Pulmonary artery endothelial cell (primary cell): ENCODE results near the gene DEFB125. TPM values are rescaled to one million over a fixed set of nuclear protein-coding genes. Genes with fewer than 3 reads are reported as not detected.
"Not testable (repeated sequence)": the region's sequence is repeated elsewhere in the genome, so short reads cannot be mapped to it uniquely, and the experiment has no call there.

Source experiments
- DNase-seq: peaks from one replicate; pipeline ENCODE4 v3.0.0-alpha.2; 2011; ENCODE audit warnings: low read depth, low spot score
- total RNA-seq: library from RNA; depleted of rRNA; stranded (reverse); fragments of >200 nt; gene quantifications from 2 replicates; pipeline ENCODE4 v1.2.3, GENCODE V29; 2014

Gene DEFB125, protein sequence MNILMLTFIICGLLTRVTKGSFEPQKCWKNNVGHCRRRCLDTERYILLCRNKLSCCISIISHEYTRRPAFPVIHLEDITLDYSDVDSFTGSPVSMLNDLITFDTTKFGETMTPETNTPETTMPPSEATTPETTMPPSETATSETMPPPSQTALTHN
- not detected in 2 replicates for total RNA-seq

DNA sequence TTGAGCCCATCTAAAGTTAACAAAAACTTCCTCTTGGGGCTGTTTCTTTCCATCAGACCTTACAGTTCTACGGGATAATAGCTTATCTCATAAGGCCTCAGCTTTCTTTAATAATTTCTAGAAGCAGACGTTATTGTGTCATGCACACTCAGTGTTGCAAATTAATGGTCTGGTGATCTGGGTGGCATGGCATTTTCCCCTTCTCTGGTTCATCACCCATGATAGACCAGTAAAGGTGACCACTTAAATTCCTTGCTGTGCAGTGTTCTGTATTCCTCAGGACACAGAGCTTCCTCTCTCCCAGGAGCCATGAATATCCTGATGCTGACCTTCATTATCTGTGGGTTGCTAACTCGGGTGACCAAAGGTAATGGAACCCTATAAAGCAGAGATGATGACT lies at the start of gene DEFB125:
Gene DEFB125, plus strand, starts transcription at position 272 of the 400 bp plus-strand sequence. Its CDS starts 38 bp downstream, at position 310.
- no peak for DNase-seq

DNA sequence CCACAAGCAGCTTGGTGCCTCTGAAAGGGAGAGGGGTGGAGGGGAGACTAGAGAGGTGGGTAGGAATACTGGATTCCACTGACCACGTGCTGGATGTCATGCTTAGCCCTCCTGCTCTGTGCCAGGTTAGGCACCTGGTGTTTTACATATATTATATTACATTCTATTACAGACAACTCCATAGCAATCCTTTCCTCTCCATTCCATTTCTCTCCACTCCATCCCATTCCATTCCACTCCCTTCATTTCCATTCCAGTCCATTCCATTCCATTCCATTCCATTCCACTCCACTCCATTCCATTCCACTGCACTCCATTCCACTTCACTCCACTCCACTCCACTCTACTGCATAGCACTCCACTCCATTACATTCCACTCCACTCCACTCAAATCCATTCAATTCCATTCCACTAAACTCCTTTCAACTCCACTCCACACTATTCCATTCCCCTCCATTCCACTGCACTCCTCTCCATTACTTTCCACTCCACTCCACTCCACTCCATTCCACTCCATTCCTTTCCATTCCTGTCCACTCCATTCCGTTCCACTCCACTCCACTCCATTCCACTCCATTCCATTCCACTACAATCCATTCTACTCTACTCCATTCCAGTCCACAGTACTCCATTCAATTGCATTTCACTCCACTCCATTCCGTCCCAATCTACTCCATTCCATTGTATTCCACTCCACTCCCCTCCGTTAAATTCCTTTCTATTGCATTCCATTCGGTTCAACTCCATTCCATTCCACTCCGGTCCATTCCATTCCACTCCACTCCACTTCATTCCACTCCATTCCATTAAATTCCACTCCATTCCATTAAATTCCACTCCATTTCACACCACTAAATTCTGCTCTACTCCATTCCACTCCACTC lies 27.2 kb upstream of the DEFB125 start:
- DNase-seq, result no peak

DNA sequence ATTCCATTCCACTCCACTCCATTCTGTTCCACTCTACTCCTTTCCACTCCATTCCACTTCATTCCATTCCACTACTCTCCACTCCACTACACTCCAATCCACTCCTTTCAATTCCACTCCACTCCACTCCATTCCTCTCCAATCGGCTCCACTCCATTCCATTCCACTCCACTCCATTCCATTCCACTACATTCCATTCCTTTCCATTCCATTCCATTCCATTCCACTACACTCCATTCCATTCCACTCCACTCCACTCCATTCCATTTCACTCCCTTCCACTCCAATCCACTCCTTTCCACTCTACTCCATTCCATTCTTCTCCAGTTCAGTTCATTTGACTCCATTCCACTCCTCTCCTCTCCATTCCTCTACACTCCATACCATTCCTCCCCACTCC lies 26.2 kb upstream of the DEFB125 start:
- DNase-seq, result no peak

DNA sequence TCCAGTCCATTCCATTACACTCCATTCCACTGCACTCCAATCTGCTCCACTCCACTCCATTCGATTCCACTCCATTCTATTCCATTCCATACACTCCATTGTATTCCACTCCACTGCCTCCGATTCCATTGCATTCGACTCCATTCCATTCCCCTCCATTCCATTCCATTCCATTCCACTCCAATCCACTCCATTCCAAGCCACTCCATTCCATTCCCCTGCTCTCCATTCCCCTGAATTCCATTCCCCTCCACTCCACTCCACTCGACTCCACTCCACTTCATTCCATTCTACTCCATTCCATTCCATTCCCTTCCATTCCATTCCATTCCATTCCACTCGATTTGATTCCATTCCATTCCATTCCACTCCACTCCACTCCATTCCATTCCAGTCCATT lies 25.7 kb upstream of the DEFB125 start:
- DNase-seq, result no peak

DNA sequence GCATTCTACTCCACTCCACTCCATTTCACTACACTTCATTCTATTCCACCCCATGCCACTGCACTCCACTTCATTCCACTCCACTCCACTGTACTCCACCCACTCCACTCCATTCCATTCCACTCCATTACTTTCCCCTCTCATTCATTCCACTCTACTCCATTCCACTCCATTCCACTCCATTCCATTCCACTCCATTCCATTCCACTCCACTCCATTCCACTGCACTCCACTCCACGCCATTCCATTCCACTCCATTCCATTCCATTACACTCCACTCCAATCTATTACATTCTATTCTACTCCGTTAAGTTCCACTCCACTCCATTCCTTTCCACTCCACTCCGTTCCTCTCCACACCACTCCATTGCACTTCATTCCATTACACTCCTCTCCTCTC lies 25.0 kb upstream of the DEFB125 start:
- DNase-seq, result no peak

DNA sequence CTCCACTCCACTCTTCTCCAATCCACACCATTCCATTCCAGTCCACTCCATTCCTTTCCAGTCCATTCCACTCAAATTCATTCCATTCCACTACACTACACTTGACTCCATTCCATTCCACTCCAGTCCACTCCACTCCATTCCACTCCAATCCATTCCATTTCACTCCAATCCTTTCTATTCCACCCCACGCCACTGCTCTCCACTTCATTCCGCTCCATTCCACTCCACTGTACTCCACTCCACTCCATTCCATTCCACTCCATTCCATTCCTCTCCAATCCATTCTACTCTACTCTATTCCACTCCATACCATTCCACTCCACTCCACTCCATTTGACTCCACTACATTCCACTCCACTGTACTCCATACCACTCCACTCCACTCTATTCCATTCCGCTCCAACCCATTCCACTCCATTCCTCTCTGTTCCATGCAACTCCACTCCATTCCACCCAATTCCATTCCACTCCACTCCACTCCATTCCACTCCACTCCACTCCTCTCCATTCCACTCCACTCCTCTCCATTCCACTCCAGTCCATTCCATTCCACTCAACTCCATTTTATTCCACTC lies 23.4 kb upstream of the DEFB125 start:
- DNase-seq, result no peak

DNA sequence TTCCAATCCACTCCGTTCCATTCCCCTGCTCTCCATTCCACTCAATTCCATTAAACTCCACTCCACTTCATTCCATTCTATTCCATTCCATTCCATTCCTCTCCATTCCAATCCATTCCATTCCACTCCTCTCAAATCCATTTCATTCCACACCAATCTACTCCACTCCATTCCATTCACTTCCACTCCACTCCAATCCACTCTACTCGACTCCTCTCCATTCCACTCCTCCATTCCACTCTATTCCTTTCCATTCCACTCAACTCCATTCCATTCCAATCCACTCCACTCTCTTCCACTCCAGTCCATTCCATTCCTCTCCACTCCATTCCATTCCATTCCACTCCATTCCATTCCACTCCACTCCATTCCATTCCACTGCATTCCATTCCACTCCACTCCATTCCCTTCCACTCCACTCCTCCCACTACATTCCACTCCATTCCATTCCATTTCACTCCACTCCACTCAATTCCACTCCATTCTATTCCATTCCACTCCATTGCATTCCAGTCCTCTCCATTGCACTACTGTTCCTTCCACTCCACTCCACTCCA lies 22.6 kb upstream of the DEFB125 start:
- no peak for DNase-seq

DNA sequence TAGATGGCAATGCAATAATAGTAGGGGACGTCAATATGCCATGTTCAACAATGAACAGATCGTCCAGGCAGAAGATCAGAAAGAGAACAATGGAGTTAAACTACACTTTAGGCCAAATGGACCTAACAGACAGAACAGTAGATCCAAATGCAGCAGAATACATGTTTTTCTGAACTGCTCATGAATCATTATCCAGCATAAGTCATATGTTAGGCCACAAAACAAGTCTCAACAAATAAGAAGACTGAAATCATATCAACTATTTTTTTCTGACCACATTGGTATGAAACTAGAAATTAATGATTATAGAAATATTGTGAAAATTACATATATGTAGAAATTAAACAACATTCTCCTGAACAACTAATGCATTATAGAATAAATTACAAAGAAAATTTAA lies 10.2 kb upstream of the DEFB125 start:
- no peak for DNase-seq

DNA sequence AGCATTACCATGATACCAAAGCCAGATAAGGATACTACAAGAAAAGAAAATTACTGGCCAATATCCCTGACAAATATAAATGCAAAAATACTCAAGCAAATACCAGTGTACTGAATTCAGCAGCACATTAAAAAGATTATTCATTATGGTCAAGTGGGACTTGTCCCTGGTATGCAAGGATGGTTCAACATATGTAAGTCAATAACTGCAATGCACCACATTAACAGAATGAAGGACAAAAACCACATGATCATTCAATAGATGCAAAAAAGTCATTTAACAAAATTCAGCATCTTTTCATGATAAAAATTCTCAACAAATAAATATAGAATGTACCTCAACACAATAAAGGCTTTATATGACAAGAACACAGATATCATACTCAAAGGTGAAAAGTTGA lies 9.1 kb upstream of the DEFB125 start:
- no peak for DNase-seq

DNA sequence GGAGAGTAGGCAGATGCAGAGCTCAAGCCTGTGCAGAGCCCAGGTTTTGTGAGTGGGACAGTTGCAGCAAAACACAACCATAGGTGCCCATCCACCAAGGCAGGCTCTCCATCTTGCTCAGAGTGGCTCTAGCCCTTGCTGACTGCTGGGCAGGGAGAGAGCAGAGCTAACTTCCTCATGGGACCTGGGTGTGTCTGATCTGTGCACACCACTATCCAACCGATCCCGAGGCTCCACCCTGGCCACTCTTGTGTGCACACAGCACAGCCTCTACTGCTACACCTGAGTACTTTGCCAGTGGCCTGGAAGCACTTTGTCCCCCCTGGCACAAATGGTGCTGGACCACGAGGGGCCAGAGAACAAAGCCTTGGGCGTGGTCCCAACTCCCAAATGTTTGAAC lies 7.9 kb upstream of the DEFB125 start:
- DNase-seq, result no peak

DNA sequence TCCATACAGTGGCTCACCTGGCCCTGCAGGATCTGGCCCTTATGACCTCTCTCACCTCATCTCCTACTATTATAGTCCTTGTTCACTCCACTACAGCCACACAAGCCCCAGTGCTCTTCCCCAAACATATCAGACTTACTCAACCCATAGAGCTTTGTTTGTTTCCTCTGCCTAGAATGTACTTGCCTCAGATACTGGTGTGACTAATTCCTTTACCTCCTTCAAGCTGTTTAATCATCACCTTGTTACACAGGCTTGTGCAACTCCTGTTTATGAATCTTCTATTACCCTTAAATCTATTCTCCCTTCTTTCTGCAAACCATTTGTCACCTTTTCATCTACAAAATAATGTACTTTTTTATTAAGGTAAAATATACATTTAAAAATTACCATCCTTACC lies 3.2 kb downstream of the DEFB125 start:
- no peak for DNase-seq

DNA sequence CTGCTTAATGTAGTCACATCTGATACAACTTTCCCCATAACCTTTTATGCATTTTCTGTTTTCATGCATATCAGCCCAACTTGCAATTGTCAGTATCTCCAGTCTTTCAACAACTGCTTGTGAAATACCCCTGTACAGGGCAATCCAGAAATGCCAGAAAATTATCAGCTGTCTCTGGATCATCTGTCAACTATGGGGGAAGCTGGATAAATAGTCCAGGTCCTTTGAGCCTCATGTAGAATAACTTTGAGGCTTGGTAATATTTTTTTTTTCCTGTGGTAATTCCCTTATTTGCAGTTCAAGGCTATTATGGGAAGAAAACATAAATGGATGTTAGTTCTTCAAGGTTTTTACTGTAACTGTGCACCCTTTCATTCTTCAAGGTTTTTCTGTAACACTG lies 6.2 kb downstream of the DEFB125 start:
- no peak for DNase-seq

DNA sequence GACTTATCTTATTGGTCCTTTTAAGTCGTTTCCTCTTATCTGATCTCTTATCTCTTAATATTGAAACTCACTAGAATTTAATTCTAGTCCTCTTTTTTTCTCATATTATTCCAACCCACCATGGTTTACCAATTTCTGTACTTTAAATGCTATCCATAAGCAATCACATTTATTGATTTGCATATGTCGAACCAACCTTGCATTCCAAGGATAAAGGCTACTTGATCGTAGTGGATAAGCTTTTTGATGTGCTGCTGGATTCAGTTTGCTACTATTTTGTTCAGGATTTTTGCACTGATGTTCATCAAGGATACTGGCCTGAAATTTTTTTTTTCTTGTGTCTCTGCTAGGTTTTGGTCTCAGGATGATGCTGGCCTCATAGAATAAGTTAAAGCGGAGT lies 7.7 kb downstream of the DEFB125 start:
- no peak for DNase-seq

DNA sequence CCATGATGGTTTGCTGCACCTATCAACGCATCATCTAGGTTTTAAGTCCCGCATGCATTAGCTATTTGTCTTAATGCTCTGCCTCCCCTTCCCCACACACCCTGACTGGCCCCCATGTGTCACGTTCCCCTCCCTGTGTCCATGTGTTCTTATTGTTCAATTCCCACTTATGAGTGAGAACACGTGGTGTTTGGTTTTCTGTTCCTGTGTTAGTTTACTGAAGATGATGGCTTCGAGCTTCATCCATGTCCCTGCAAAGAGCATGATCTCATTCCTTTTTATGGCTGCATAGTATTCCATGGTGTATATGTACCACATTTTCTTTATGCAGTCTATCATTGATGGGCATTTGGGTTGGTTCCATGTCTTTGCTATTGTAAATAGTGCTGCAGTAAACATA lies 10.2 kb downstream of the DEFB125 start:
- not testable (repeated sequence) for DNase-seq

DNA sequence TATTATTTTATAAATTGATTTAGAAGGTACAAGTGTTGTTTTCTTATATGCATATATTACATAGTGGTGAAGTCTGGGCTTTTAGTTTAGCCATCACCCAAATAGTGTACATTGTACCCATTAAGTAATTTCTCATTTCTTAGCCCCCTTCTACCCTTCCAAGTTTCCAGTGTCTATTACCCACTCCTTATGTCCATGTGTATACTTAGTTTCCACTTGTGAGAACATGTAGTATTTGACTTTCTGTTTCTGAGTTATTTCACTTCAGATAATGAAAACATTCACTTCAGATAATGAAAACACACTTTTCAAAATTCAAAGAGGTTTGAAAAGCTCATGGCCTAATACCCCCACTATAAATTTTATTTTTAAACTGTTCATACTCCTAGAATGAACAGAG lies 14.5 kb downstream of the DEFB125 start:
- no peak for DNase-seq

DNA sequence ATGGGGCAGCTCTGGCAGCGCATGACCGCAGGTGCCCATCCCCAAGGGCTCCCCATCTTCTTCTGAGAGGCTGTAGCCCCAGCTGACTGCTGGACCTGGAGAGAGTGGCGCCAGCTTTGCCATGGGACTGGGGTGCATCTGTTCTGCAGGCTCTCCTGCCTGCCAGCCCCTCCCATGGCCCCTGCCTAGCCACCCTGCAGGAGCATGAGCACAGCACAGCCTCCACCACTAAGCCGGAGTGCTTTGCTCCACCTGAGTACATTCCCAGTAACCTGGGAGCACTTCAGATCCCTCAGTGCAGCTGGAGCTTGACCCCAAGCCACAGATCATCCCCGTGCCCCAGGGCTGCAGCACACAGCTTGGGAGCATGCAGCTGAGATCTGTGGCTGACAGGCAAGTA lies 16.0 kb downstream of the DEFB125 start:
- DNase-seq, result no peak

DNA sequence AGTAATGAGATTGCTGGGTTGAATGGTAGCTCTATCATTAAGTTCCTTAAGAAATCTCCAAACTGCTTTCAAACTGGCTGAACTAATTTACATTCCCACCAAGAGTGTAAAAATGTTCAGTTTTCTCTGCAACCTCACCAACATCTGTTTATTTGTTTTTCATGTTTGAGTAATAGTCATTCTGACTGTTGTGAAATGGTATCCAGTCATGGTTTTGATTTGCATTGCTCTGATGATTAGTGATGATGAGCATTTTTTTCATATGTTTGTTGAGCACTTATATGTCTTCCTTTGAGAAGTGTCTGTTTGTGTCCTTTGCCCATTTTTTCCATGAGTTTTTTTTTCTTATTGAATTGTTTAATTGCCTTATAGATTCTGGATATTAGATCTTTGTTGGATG lies 24.9 kb downstream of the DEFB125 start:
- no peak for DNase-seq

DNA sequence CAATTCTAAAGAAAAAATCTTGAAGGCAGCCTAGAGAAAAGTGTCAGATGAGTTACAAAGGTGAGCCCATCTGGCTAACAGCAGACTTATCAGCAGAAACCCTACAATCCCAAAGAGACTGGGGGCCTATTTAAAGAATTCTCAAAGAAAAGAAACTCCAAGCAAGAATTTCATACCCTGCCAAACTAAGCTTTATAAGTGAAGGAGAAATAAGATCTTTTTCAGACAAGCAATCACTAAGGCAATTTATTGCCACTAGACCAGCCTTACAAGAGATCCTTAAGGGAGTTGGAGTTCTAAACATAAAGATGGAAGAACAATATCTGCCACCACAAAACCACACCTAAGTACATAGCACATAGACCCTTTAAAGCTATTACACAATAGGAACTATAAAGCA lies 30.0 kb downstream of the DEFB125 start:
- DNase-seq, result no peak

DNA sequence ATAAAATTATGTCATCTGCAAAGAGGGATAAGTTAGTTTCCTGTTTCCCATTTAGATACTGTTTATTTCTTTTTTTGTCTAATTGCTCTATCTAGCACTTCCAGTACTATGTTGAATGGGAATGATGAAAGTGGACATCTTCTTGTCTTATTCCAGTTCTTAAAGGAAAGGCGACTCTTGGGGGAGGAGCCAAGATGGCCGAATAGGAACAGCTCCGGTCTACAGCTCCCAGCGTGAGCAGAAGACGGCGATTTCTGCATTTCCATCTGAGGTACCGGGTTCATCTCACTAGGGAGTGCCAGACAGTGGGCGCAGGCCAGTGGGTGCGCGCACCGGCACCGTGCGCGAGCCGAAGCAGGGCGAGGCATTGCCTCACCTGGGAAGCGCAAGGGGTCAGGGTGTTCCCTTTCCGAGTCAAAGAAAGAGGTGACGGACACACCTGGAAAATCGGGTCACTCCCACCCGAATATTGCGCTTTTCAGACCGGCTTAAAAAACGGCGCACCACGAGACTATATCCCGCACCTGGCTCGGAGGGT lies 42.4 kb downstream of the DEFB125 start:
- DNase-seq, result not testable (repeated sequence)

DNA sequence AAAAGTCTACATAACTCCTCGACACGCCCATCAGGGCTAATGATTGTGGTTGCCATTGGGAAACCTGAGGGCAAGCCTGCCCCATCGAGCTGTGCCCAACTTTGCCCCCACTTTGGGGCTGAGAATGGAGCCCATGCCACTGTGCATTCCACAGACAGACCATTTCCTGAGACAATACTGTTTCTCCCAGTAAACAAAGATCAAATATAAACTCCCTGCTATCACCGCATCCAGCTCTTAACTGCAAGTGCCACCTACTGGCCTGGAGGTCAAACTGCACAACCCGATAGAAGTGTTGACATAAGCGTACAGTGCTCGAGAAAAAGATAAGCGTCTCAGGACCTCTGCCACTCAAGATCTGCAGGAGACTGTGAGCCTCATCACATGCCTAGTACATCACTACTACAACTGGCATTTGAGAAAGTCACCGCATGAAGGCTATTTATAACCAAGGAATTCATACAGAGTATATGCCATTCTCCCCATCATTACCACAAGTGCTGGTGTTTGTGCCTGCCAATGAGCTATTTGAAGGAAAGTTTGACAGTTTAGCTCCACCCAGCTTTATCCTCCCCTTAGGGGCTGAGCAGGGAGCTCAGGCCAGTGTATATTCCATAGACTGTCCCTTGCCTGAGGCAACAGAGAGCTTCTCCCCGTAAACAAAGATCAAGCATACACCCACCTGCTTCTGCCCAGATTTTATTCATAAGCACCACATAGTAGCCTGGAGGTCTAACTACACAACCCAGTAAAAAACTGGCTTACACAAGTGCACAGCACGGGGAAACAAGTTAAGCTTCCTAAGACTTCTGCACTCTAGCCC lies 50.4 kb downstream of the DEFB125 start:
- DNase-seq, result no peak

DNA sequence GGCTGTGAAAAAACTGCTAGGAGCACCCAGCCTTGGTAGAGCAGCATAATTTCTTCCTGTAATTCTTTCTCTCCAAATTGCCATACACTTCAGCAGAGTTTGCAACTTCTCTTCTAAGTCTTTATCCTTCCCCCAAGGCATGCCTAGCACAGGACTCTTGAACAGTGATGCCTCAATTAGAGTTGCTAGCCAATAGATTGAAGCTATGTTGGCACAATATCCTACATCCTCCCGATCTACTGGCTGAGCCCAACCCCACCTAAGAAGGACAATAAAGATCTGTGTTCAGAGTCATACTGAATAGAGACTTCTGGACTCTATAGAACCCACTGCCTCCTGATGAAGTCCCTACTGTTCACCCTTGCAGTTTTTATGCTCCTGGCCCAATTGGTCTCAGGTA lies 54.8 kb downstream of the DEFB125 start, which contains the start of gene DEFB126:
Gene DEFB126, plus strand, starts transcription at position 301 of the 400 bp plus-strand sequence. Its CDS starts 39 bp downstream, at position 340.
- no peak for DNase-seq
